ENCODE measurements around the gene ARHGEF28. TPM values are rescaled to one million over a fixed set of nuclear protein-coding genes. Genes with fewer than 3 reads are reported as not detected.

Gene ARHGEF28
- total and polyA plus RNA-seq, 8 donors = 13.9 to 156 (median 55.7) TPM

- H3K36me3 ChIP-seq = no peaks in the 10 kb centered on the region
- H3K4me3 ChIP-seq = no peak overlapping the region
- no peaks in the 10 kb centered on the region for H3K9me3 ChIP-seq
- H3K27ac ChIP-seq = no peak overlapping the region
- WGBS, 5 donors = 74 to 89% (median 88%) methylated on average over 1 of the region's 1 CpG
- intact Hi-C loops (cut with DNase I; ENCODE audit: low total_unique reads) = no loop called here
- H3K4me1 ChIP-seq = peaks cover 9 to 52% (median 36%) of the 10 kb centered on the region in 4 donors
- no peak for TF ChIP-seq EP300 (IDR thresholded peaks at IDR 0.05)
- no peak for TF ChIP-seq POLR2A (IDR thresholded peaks at IDR 0.05)
- TF ChIP-seq POLR2AphosphoS5 (IDR thresholded peaks at IDR 0.05) = no peak
- TF ChIP-seq, protein P1, sequence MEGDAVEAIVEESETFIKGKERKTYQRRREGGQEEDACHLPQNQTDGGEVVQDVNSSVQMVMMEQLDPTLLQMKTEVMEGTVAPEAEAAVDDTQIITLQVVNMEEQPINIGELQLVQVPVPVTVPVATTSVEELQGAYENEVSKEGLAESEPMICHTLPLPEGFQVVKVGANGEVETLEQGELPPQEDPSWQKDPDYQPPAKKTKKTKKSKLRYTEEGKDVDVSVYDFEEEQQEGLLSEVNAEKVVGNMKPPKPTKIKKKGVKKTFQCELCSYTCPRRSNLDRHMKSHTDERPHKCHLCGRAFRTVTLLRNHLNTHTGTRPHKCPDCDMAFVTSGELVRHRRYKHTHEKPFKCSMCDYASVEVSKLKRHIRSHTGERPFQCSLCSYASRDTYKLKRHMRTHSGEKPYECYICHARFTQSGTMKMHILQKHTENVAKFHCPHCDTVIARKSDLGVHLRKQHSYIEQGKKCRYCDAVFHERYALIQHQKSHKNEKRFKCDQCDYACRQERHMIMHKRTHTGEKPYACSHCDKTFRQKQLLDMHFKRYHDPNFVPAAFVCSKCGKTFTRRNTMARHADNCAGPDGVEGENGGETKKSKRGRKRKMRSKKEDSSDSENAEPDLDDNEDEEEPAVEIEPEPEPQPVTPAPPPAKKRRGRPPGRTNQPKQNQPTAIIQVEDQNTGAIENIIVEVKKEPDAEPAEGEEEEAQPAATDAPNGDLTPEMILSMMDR (IDR thresholded peaks at IDR 0.05) = no peak
- H3K27me3 ChIP-seq = no peaks in the 10 kb centered on the region
- no peak for DNase-seq
Observed at GRCh38 chr5:73648515-73648914, 22.5 kb downstream of the ARHGEF28 start.

- 67 to 87% (median 86%) methylated on average over 3 of the region's 3 CpGs for WGBS, 5 donors
Observed at GRCh38 chr5:73649926-73650325, 23.9 kb downstream of the ARHGEF28 start.

DNA sequence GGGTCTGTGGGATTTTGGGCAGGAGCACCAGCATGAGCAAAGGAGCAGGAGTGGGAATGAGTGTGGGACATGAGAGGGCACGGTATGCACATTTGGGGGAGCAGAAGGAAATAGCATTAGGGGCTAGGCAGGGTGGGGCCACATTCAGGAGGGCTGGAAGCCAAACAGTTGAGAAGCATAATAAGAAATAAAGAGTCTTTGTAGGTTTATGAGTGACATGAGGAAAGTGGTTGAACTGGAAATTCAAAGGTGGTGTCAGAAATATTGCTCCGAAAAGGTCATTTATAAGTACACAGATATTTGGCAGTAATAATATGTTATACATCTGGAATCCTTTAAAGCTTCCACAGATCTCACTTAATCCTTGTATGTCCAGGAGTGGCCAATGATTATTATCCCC is 26.4 kb downstream of the ARHGEF28 start:
- peak overlapping the region; percentile 53 to 78 (median 63) for H3K27ac ChIP-seq
- TF ChIP-seq EP300 (IDR thresholded peaks at IDR 0.05) (no peak), POLR2AphosphoS5 (IDR thresholded peaks at IDR 0.05) (no peak), POLR2A (IDR thresholded peaks at IDR 0.05) (no peak)
- TF ChIP-seq, protein P1 (IDR thresholded peaks at IDR 0.05) = no peak
- H3K4me3 ChIP-seq = no peak overlapping the region
- H3K36me3 ChIP-seq = no peaks in the 10 kb centered on the region
- peak in 1 of 2 donors; percentile 85 for DNase-seq
- WGBS, 5 donors = 33 to 48% (median 41%) methylated on average over 2 of the region's 2 CpGs
- no peaks in the 10 kb centered on the region for H3K9me3 ChIP-seq
- H3K4me1 ChIP-seq = peaks cover 5 to 62% (median 39%) of the 10 kb centered on the region in 4 donors
- intact Hi-C loops (cut with DNase I; ENCODE audit: low total_unique reads) = no loop called here
- no peaks in the 10 kb centered on the region for H3K27me3 ChIP-seq

More at GRCh38 chr5:73649926-73650325, 23.9 kb downstream of the ARHGEF28 start:
- Histone ChIP-seq H3K36me3 (no peaks in the 10 kb centered on the region), H3K27ac (peak overlapping the region in 1 of 5 donors; percentile 43), H3K4me1 (peaks cover 5 to 56% (median 37%) of the 10 kb centered on the region in 4 donors), H3K9me3 (no peaks in the 10 kb centered on the region), H3K27me3 (no peaks in the 10 kb centered on the region), H3K4me3 (no peak overlapping the region)
- intact Hi-C loops (cut with DNase I; ENCODE audit: low total_unique reads) = no loop called here
- DNase-seq = no peak
- TF ChIP-seq, protein P1 (IDR thresholded peaks at IDR 0.05) = no peak
- TF ChIP-seq POLR2AphosphoS5 (IDR thresholded peaks at IDR 0.05) (no peak), EP300 (IDR thresholded peaks at IDR 0.05) (no peak), POLR2A (IDR thresholded peaks at IDR 0.05) (no peak)

- intact Hi-C loops (cut with DNase I; ENCODE audit: low total_unique reads) = no loop called here
- Histone ChIP-seq H3K4me1 (peaks cover 5 to 62% (median 37%) of the 10 kb centered on the region in 4 donors), H3K4me3 (no peak overlapping the region), H3K9me3 (no peaks in the 10 kb centered on the region), H3K27me3 (no peaks in the 10 kb centered on the region), H3K36me3 (no peaks in the 10 kb centered on the region), H3K27ac (peak overlapping the region; percentile 16 to 78 (median 48))
- peak in 1 of 2 donors; percentile 58 for DNase-seq
- no peak for TF ChIP-seq POLR2A (IDR thresholded peaks at IDR 0.05)
- TF ChIP-seq, protein P1 (IDR thresholded peaks at IDR 0.05) = no peak
- no peak for TF ChIP-seq POLR2AphosphoS5 (IDR thresholded peaks at IDR 0.05)
- no peak for TF ChIP-seq EP300 (IDR thresholded peaks at IDR 0.05)
- 31 to 55% (median 44%) methylated on average over 3 of the region's 3 CpGs for WGBS, 5 donors
Observed at GRCh38 chr5:73654171-73654811, 28.3 kb downstream of the ARHGEF28 start.
